Raji (cell line): ENCODE data around the gene ADA.

Experiments used
- POLR2A ChIP-seq: IDR thresholded peaks from 2 replicates; pipeline ENCODE4 v1.6.1; 2011; ENCODE audit warnings: low read depth, low read length, control low read depth; ENCODE audit not compliant: insufficient read depth

Gene ADA

GRCh38 chr20:44587035-44587980 is 64.2 kb downstream of the ADA start:
- no peak; the same call in 1 of the 2 replicates for TF ChIP-seq POLR2A

GRCh38 chr20:44586289-44586911 is 65.1 kb downstream of the ADA start:
- peak; percentile 65; the same call in 1 of the 2 replicates for TF ChIP-seq POLR2A

GRCh38 chr20:44585057-44585963 is 66.2 kb downstream of the ADA start:
- peak; percentile 77 for TF ChIP-seq POLR2A

GRCh38 chr20:44584162-44584561 is 67.3 kb downstream of the ADA start:
- no peak for TF ChIP-seq POLR2A

- 0 out of 2 replicates have a peak, but pooled peaks have one; percentile 7 for TF ChIP-seq POLR2A
These were observed 68.3 kb downstream of the ADA start for GRCh38 chr20:44583157-44583556.

- peak; percentile 50 for TF ChIP-seq POLR2A
These were observed 69.0 kb downstream of the ADA start, which contains the start of gene PKIG for GRCh38 chr20:44582311-44583025. PKIG (plus strand) TSS chr20:44582579; CDS start chr20:44614557, 31,978 bp downstream.

- no peak for TF ChIP-seq POLR2A
These were observed 70.0 kb downstream of the ADA start for GRCh38 chr20:44581515-44581914.

- TF ChIP-seq POLR2A, result peak; percentile 13; the same call in 1 of the 2 replicates
These were observed 70.8 kb downstream of the ADA start for GRCh38 chr20:44580581-44581268.

- peak; percentile 52; the same call in 1 of the 2 replicates for TF ChIP-seq POLR2A
These were observed 72.0 kb downstream of the ADA start for GRCh38 chr20:44579313-44580081.

GRCh38 chr20:44576297-44576696 is 75.2 kb downstream of the ADA start:
- 0 out of 2 replicates have a peak, but pooled peaks have one; percentile 38 for TF ChIP-seq POLR2A

- TF ChIP-seq POLR2A, result no peak
These were observed 77.1 kb downstream of the ADA start for GRCh38 chr20:44574372-44574771.

GRCh38 chr20:44573501-44573869 is 78.0 kb downstream of the ADA start:
- no peak for TF ChIP-seq POLR2A

- TF ChIP-seq POLR2A, result peak; percentile 49; the same call in 1 of the 2 replicates
These were observed 78.7 kb downstream of the ADA start for GRCh38 chr20:44572551-44573500.
